ENCODE data around the gene TPCN1. TPM values are rescaled to one million over a fixed set of nuclear protein-coding genes. Genes with fewer than 3 reads are reported as not detected.

Gene TPCN1
- total RNA-seq, 1 donor from 2014 or later = 8.4 TPM

DNA sequence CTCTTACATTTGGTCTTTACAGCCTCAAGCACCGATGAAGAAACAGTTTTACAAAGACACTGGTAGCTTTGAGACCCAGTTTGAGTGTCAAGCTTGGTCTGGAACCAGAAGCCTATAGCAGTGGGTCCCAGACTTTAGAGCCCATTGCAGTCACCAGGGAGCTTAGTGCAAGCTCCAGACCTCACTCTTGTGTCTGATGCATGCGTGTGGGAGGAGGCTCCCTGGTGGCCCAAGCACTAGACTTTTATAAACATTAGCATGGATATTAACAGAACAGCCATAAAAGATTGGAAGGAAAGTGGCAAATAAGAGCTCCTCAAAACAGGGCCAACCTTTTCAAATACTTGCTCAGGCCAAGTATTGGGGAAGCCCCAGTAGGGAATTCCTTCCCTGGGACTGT, 68.1 kb downstream of the TPCN1 start:
- TF ChIP-seq, protein P1, sequence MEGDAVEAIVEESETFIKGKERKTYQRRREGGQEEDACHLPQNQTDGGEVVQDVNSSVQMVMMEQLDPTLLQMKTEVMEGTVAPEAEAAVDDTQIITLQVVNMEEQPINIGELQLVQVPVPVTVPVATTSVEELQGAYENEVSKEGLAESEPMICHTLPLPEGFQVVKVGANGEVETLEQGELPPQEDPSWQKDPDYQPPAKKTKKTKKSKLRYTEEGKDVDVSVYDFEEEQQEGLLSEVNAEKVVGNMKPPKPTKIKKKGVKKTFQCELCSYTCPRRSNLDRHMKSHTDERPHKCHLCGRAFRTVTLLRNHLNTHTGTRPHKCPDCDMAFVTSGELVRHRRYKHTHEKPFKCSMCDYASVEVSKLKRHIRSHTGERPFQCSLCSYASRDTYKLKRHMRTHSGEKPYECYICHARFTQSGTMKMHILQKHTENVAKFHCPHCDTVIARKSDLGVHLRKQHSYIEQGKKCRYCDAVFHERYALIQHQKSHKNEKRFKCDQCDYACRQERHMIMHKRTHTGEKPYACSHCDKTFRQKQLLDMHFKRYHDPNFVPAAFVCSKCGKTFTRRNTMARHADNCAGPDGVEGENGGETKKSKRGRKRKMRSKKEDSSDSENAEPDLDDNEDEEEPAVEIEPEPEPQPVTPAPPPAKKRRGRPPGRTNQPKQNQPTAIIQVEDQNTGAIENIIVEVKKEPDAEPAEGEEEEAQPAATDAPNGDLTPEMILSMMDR (IDR thresholded peaks at IDR 0.05; ENCODE audit: unreplicated experiment) = no peak
- Mint-ChIP-seq H3K4me1 (ENCODE audit: unreplicated experiment) (peaks cover 12% of the 10 kb centered on the region), H3K27me3 (ENCODE audit: unreplicated experiment) (peaks cover 3% of the 10 kb centered on the region), H3K36me3 (ENCODE audit: low read depth, unreplicated experiment) (peaks cover 10% of the 10 kb centered on the region), H3K9me3 (ENCODE audit: unreplicated experiment) (no peaks in the 10 kb centered on the region), H3K4me3 (ENCODE audit: unreplicated experiment) (no peak overlapping the region), H3K27ac (ENCODE audit: unreplicated experiment) (no peak overlapping the region)
- no peak for DNase-seq (ENCODE audit: low spot score)

DNA sequence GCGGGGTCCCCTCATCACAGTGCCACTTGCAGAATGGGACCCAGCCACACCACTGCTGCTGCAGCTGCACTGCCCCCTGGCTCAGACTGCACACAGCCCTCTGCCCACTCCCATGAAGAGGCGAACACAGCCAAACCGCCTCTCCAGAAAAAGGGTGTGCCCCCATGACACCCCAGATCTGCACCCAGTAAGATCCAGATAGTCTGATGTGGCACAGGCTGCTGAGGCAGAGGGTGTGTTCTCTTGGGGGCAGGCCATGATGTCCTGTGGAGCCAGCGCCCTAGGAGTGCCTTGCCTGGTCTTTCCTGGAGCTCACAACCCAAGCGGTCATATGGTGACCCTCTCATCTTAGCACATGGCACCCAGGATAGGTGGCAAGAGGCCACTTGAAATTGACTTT, 69.2 kb downstream of the TPCN1 start:
- H3K4me1 Mint-ChIP-seq (ENCODE audit: unreplicated experiment) = peaks cover 6% of the 10 kb centered on the region
- DNase-seq (ENCODE audit: low spot score) = no peak
- peaks cover 3% of the 10 kb centered on the region for H3K27me3 Mint-ChIP-seq (ENCODE audit: unreplicated experiment)
- TF ChIP-seq, protein P1 (IDR thresholded peaks at IDR 0.05; ENCODE audit: unreplicated experiment) = no peak
- no peak overlapping the region for H3K27ac Mint-ChIP-seq (ENCODE audit: unreplicated experiment)
- no peaks in the 10 kb centered on the region for H3K9me3 Mint-ChIP-seq (ENCODE audit: unreplicated experiment)
- no peak overlapping the region for H3K4me3 Mint-ChIP-seq (ENCODE audit: unreplicated experiment)
- peaks cover 10% of the 10 kb centered on the region for H3K36me3 Mint-ChIP-seq (ENCODE audit: low read depth, unreplicated experiment)

DNA sequence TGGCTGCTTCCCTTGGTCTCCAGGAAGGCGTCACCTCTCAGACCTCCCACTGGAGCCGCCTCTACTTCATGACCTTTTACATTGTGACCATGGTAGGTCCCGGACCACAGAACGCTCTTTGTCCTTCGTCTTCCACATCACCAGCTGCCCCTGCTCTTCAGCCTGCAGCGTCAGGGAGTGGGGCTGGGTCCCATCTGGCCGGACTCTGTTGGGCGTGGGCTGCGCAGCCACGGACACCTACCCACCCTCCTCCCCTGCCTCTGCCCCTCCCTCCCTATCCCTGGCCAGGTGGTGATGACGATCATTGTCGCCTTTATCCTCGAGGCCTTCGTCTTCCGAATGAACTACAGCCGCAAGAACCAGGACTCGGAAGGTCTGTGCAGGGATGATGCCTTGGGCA, 70.3 kb downstream of the TPCN1 start:
- peaks cover 3% of the 10 kb centered on the region for H3K27me3 Mint-ChIP-seq (ENCODE audit: unreplicated experiment)
- H3K4me1 Mint-ChIP-seq (ENCODE audit: unreplicated experiment) = no peaks in the 10 kb centered on the region
- no peaks in the 10 kb centered on the region for H3K9me3 Mint-ChIP-seq (ENCODE audit: unreplicated experiment)
- H3K4me3 Mint-ChIP-seq (ENCODE audit: unreplicated experiment) = no peak overlapping the region
- TF ChIP-seq, protein P1 (IDR thresholded peaks at IDR 0.05; ENCODE audit: unreplicated experiment) = no peak
- DNase-seq (ENCODE audit: low spot score) = no peak
- H3K27ac Mint-ChIP-seq (ENCODE audit: unreplicated experiment) = no peak overlapping the region
- H3K36me3 Mint-ChIP-seq (ENCODE audit: low read depth, unreplicated experiment) = peaks cover 3% of the 10 kb centered on the region

DNA sequence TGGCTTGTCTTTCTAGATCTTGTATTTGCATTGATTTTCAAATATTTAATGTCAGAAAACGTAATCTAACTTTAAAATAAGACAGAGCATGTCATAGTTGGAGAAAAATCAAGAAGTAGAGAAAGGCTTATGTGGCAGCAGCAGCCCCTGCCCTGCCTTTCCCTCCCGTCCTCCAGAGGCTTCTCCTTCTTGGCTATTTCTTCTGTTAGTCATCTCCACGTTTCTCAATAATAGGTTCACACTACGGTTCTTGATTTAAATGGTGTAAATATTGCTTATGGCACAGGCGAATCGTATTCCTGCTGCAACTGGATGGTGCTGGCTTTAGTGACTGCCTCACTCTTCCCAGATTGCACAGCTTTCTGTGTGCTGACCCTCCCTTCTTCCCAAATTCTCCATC, 70.8 kb downstream of the TPCN1 start:
- no peak overlapping the region for H3K4me3 Mint-ChIP-seq (ENCODE audit: unreplicated experiment)
- no peak for DNase-seq (ENCODE audit: low spot score)
- H3K27ac Mint-ChIP-seq (ENCODE audit: unreplicated experiment) = no peak overlapping the region
- no peaks in the 10 kb centered on the region for H3K36me3 Mint-ChIP-seq (ENCODE audit: low read depth, unreplicated experiment)
- TF ChIP-seq, protein P1 (IDR thresholded peaks at IDR 0.05; ENCODE audit: unreplicated experiment) = no peak
- H3K9me3 Mint-ChIP-seq (ENCODE audit: unreplicated experiment) = no peaks in the 10 kb centered on the region
- H3K4me1 Mint-ChIP-seq (ENCODE audit: unreplicated experiment) = no peaks in the 10 kb centered on the region
- H3K27me3 Mint-ChIP-seq (ENCODE audit: unreplicated experiment) = peaks cover 3% of the 10 kb centered on the region

DNA sequence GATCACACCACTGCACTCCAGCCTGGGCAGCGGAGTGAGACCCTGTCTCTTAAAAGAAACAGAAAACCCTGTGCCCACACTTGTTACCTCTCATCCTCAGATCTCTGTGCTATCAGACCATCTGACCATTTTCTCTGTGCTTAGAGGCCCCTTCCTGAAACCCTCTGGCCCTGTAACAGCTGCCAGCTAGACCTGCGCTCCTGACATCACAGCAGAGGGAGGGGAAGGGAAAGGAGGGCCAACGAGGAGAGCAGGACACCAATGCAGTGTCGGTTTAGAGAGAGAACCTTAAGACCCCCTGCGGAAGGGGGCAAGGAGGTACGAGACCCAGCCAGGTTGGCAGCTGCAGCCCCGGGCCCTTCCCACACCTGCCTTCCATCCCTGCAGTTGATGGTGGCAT, 71.3 kb downstream of the TPCN1 start:
- Mint-ChIP-seq H3K27ac (ENCODE audit: unreplicated experiment) (no peak overlapping the region), H3K36me3 (ENCODE audit: low read depth, unreplicated experiment) (no peaks in the 10 kb centered on the region), H3K9me3 (ENCODE audit: unreplicated experiment) (no peaks in the 10 kb centered on the region), H3K4me1 (ENCODE audit: unreplicated experiment) (no peaks in the 10 kb centered on the region), H3K27me3 (ENCODE audit: unreplicated experiment) (peaks cover 3% of the 10 kb centered on the region), H3K4me3 (ENCODE audit: unreplicated experiment) (no peak overlapping the region)
- DNase-seq (ENCODE audit: low spot score) = no peak
- TF ChIP-seq, protein P1 (IDR thresholded peaks at IDR 0.05; ENCODE audit: unreplicated experiment) = no peak

All from endothelial cell (in vitro differentiated cells).